Measurements from ENCODE around the gene C8G. TPM values are rescaled to one million over a fixed set of nuclear protein-coding genes. Genes with fewer than 3 reads are reported as not detected.

The C8G gene
- total RNA-seq, 1 experiment from 2014 or later = 0.85 TPM

DNA sequence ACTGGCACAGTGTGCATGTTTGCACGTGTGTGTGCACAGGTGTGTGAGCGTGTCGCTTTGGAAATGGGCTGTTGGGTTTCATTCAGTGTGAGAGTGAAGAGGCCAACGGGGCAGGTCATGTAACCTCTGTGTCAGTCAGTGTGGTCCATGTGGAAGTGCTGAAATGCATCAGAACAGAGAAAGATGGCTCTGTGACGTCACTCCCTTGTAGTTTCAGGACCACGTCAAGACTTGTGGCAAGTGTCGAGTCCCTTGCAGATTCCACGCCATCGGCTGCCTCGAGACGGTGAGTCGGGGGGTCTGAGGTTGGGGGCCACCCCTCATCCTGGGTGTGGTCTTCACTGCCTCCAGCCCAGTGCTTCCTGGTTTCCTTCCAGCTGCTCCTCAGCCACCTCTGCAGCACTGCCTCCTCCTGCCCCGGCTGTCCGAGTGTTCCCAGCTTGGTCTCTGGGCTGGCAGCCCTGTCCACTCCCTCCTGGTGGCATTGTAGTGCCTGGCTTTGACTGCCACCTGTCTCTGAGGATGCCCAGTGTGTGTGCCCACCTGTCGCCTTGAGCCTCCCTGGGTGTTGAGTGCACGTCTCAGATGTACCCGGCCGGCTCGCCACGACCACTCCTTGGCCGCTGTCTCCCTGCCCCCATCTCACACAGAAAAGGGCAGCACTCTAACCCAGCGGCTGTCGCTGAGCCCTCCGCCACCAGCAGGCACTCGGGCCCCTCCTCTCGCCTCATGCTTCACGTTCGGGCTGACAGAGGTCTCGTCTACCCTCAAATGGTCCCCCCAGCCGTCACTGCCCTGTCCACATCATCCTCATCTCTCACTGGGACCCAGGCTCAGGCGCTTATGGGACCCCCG lies 28.5 kb upstream of the C8G start:
- POLR2A ChIA-PET = interaction anchor here (1.1 kb wide), 1 partner anchor 9 kb away, joined by 3 read pairs; no protein-coding TSS in a partner anchor
- Mint-ChIP-seq H3K9me3 (no peaks in the 10 kb centered on the region), H3K36me3 (peaks cover 48% of the 10 kb centered on the region), H3K27me3 (ENCODE audit: low read depth) (no peaks in the 10 kb centered on the region), H3K4me1 (no peaks in the 10 kb centered on the region), H3K27ac (no peak overlapping the region), H3K4me3 (no peak overlapping the region)
- TF ChIP-seq, protein P1, sequence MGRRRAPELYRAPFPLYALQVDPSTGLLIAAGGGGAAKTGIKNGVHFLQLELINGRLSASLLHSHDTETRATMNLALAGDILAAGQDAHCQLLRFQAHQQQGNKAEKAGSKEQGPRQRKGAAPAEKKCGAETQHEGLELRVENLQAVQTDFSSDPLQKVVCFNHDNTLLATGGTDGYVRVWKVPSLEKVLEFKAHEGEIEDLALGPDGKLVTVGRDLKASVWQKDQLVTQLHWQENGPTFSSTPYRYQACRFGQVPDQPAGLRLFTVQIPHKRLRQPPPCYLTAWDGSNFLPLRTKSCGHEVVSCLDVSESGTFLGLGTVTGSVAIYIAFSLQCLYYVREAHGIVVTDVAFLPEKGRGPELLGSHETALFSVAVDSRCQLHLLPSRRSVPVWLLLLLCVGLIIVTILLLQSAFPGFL (CRISPR knock-in tag; IDR thresholded peaks at IDR 0.05; ENCODE audit: borderline replicate concordance) = no peak
- TF ChIP-seq PRRX2 (CRISPR knock-in tag; IDR thresholded peaks at IDR 0.05) (no peak), JUN (CRISPR knock-in tag; IDR thresholded peaks at IDR 0.05) (no peak), ZNF219 (CRISPR knock-in tag; IDR thresholded peaks at IDR 0.05; ENCODE audit: borderline replicate concordance) (no peak)
- TF ChIP-seq, protein P2, sequence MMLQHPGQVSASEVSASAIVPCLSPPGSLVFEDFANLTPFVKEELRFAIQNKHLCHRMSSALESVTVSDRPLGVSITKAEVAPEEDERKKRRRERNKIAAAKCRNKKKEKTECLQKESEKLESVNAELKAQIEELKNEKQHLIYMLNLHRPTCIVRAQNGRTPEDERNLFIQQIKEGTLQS (CRISPR knock-in tag; conservative IDR thresholded peaks at IDR 0.05) = no peak
- CTCF ChIA-PET = no interaction called here
- DNase-seq (ENCODE audit: low spot score) (no peak), ATAC-seq (no peak)

DNA sequence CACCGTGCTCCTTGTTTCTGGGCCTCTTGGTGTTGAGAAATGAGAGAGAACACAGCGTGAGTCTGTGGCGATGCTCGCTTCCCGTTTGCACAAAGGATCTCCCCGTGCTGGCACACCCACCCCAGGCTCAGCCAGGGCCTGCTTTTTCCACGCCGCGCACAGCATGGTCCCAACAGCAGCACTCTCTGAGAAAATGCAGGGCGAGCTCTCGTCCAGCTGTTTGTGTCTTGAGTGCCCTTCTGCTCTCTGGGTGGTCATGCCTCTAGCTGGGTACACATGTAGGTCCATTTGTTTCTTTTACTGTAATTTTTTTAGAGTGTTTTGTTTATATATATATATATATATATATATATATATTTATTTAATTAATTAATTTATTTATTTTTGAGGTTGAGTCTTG lies 27.1 kb upstream of the C8G start:
- ChIA-PET CTCF (interaction anchor here (1.3 kb wide), 1 partner anchor 74 kb away, joined by 5 read pairs; no protein-coding TSS in a partner anchor), POLR2A (no interaction called here)
- Mint-ChIP-seq H3K9me3 (no peaks in the 10 kb centered on the region), H3K27ac (peak overlapping the region; percentile 74), H3K36me3 (peaks cover 51% of the 10 kb centered on the region), H3K4me1 (no peaks in the 10 kb centered on the region), H3K27me3 (ENCODE audit: low read depth) (no peaks in the 10 kb centered on the region), H3K4me3 (no peak overlapping the region)
- DNase-seq (ENCODE audit: low spot score) = no peak
- ATAC-seq = no peak
- TF ChIP-seq, protein P3, sequence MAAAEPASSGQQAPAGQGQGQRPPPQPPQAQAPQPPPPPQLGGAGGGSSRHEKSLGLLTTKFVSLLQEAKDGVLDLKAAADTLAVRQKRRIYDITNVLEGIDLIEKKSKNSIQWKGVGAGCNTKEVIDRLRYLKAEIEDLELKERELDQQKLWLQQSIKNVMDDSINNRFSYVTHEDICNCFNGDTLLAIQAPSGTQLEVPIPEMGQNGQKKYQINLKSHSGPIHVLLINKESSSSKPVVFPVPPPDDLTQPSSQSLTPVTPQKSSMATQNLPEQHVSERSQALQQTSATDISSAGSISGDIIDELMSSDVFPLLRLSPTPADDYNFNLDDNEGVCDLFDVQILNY (CRISPR knock-in tag; IDR thresholded peaks at IDR 0.05) = no peak
- TF ChIP-seq HMGA2 (CRISPR knock-in tag; IDR thresholded peaks at IDR 0.05) (no peak), FOXP1 (CRISPR knock-in tag; IDR thresholded peaks at IDR 0.05; ENCODE audit: borderline replicate concordance) (no peak), JUN (CRISPR knock-in tag; IDR thresholded peaks at IDR 0.05) (no peak), EMX1 (CRISPR knock-in tag; IDR thresholded peaks at IDR 0.05) (no peak), ZNF121 (CRISPR knock-in tag; IDR thresholded peaks at IDR 0.05) (no peak), ZNF423 (CRISPR knock-in tag; IDR thresholded peaks at IDR 0.05) (no peak)
- TF ChIP-seq, protein P4, sequence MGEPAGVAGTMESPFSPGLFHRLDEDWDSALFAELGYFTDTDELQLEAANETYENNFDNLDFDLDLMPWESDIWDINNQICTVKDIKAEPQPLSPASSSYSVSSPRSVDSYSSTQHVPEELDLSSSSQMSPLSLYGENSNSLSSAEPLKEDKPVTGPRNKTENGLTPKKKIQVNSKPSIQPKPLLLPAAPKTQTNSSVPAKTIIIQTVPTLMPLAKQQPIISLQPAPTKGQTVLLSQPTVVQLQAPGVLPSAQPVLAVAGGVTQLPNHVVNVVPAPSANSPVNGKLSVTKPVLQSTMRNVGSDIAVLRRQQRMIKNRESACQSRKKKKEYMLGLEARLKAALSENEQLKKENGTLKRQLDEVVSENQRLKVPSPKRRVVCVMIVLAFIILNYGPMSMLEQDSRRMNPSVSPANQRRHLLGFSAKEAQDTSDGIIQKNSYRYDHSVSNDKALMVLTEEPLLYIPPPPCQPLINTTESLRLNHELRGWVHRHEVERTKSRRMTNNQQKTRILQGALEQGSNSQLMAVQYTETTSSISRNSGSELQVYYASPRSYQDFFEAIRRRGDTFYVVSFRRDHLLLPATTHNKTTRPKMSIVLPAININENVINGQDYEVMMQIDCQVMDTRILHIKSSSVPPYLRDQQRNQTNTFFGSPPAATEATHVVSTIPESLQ (CRISPR knock-in tag; IDR thresholded peaks at IDR 0.05) = no peak
- TF ChIP-seq, protein P1 (CRISPR knock-in tag; IDR thresholded peaks at IDR 0.05; ENCODE audit: borderline replicate concordance) = no peak
- TF ChIP-seq, protein P5, sequence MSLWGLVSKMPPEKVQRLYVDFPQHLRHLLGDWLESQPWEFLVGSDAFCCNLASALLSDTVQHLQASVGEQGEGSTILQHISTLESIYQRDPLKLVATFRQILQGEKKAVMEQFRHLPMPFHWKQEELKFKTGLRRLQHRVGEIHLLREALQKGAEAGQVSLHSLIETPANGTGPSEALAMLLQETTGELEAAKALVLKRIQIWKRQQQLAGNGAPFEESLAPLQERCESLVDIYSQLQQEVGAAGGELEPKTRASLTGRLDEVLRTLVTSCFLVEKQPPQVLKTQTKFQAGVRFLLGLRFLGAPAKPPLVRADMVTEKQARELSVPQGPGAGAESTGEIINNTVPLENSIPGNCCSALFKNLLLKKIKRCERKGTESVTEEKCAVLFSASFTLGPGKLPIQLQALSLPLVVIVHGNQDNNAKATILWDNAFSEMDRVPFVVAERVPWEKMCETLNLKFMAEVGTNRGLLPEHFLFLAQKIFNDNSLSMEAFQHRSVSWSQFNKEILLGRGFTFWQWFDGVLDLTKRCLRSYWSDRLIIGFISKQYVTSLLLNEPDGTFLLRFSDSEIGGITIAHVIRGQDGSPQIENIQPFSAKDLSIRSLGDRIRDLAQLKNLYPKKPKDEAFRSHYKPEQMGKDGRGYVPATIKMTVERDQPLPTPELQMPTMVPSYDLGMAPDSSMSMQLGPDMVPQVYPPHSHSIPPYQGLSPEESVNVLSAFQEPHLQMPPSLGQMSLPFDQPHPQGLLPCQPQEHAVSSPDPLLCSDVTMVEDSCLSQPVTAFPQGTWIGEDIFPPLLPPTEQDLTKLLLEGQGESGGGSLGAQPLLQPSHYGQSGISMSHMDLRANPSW (CRISPR knock-in tag; conservative IDR thresholded peaks at IDR 0.05; ENCODE audit: low read depth) = no peak
- TF ChIP-seq, protein P6, sequence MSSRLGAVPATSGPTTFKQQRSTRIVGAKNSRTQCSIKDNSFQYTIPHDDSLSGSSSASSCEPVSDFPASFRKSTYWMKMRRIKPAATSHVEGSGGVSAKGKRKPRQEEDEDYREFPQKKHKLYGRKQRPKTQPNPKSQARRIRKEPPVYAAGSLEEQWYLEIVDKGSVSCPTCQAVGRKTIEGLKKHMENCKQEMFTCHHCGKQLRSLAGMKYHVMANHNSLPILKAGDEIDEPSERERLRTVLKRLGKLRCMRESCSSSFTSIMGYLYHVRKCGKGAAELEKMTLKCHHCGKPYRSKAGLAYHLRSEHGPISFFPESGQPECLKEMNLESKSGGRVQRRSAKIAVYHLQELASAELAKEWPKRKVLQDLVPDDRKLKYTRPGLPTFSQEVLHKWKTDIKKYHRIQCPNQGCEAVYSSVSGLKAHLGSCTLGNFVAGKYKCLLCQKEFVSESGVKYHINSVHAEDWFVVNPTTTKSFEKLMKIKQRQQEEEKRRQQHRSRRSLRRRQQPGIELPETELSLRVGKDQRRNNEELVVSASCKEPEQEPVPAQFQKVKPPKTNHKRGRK (CRISPR knock-in tag; IDR thresholded peaks at IDR 0.05; ENCODE audit: borderline replicate concordance) = no peak
- TF ChIP-seq, protein P7, sequence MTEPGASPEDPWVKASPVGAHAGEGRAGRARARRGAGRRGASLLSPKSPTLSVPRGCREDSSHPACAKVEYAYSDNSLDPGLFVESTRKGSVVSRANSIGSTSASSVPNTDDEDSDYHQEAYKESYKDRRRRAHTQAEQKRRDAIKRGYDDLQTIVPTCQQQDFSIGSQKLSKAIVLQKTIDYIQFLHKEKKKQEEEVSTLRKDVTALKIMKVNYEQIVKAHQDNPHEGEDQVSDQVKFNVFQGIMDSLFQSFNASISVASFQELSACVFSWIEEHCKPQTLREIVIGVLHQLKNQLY (CRISPR knock-in tag; IDR thresholded peaks at IDR 0.05) = no peak

All from WTC11 (cell line).